PC-3 (cell line): ENCODE measurements around the gene GMDS. TPM values are rescaled to one million over a fixed set of nuclear protein-coding genes. Genes with fewer than 3 reads are reported as not detected.

Experiments used
- ATAC-seq: fragments of 200-7000 bp; cut with Tn5 transposase; 2 replicates; pipeline ENCODE4 v1.9.1; 2020; ENCODE audit warnings: mild to moderate bottlenecking, moderate library complexity
- BruUV-seq: library from RNA; stranded (reverse); fragments of 400-500 nt; replicated peaks from 2 replicates; lab custom pipeline; 2021; lab: Mats Ljungman, UMichigan
- CTCF ChIA-PET: fragments of 300-600 bp; sonication (Branson Sonifier 250); formaldehyde crosslinking; loops from one replicate; lab custom pipeline; 2022; ENCODE audit warnings: antibody characterized with exemption; lab: Charles Lee
- POLR2A ChIA-PET: fragments of 300-600 bp; sonication (Branson Sonifier 250); formaldehyde crosslinking; loops from one replicate; lab custom pipeline; 2022; ENCODE audit warnings: antibody characterized with exemption; ENCODE audit not compliant: unreplicated experiment; lab: Charles Lee
- DNase-seq: peaks from one replicate; pipeline ENCODE4 v3.0.0-alpha.2; 2015
- H2AFZ ChIP-seq: fragments of 300-600 bp; sonication (generic); 2 replicates; pipeline ENCODE4 v1.6.0; 2016; ENCODE audit warnings: antibody characterized with exemption, low read length
- H3F3A ChIP-seq: fragments of 300-600 bp; sonication (generic); one replicate; pipeline ENCODE4 v1.6.0; 2017; ENCODE audit warnings: antibody characterized with exemption, low read length, control low read depth, mild to moderate bottlenecking; ENCODE audit not compliant: unreplicated experiment
- H3K27ac ChIP-seq: fragments of 300-600 bp; sonication (generic); 2 replicates; pipeline ENCODE4 v1.5.1; 2016; ENCODE audit warnings: mild to moderate bottlenecking, low read length
- H3K27me3 ChIP-seq: fragments of 300-600 bp; sonication (generic); 2 replicates; pipeline ENCODE4 v1.6.1; 2016; ENCODE audit warnings: low read length, mixed read lengths
- H3K36me3 ChIP-seq: fragments of 300-600 bp; sonication (generic); 2 replicates; pipeline ENCODE4 v1.6.1; 2016; ENCODE audit warnings: low read depth, mixed run types, low read length, mixed read lengths
- H3K4me1 ChIP-seq: fragments of 300-600 bp; sonication (generic); 2 replicates; pipeline ENCODE4 v1.5.1; 2016; ENCODE audit warnings: low read length; ENCODE audit not compliant: insufficient read depth
- H3K4me2 ChIP-seq: fragments of 300-600 bp; sonication (generic); 2 replicates; pipeline ENCODE4 v1.6.0; 2016; ENCODE audit warnings: low read length
- H3K4me3 ChIP-seq: fragments of 300-600 bp; sonication (generic); 2 replicates; pipeline ENCODE4 v1.5.1; 2016; ENCODE audit warnings: mild to moderate bottlenecking, low read length, mixed read lengths
- H3K79me2 ChIP-seq: fragments of 300-600 bp; sonication (generic); 2 replicates; pipeline ENCODE4 v1.6.1; 2017; ENCODE audit warnings: low read length, mixed read lengths
- H3K9ac ChIP-seq: fragments of 300-600 bp; sonication (generic); 2 replicates; pipeline ENCODE4 v1.6.0; 2016; ENCODE audit warnings: mild to moderate bottlenecking, low read length
- H3K9me2 ChIP-seq: fragments of 300-600 bp; sonication (generic); replicated peaks from 2 replicates; pipeline ENCODE4 v1.6.1; 2016; ENCODE audit warnings: mixed run types, low read length, mixed read lengths
- H3K9me3 ChIP-seq: fragments of 300-600 bp; sonication (generic); 2 replicates; pipeline ENCODE4 v1.6.1; 2016; ENCODE audit warnings: low read length, mixed read lengths
- H4K20me1 ChIP-seq: fragments of 300-600 bp; sonication (generic); 2 replicates; pipeline ENCODE4 v1.6.1; 2016; ENCODE audit warnings: low read length, mixed read lengths
- EZH2 ChIP-seq: fragments of 300-600 bp; sonication (generic); IDR thresholded peaks from one replicate; pipeline ENCODE4 v1.6.1; 2017; ENCODE audit warnings: antibody characterized with exemption, mild to moderate bottlenecking, low read length; ENCODE audit not compliant: unreplicated experiment
- EZH2phosphoT487 ChIP-seq: fragments of 300-600 bp; sonication (generic); IDR thresholded peaks from 2 replicates; pipeline ENCODE4 v1.6.1; 2018; ENCODE audit warnings: mild to moderate bottlenecking, antibody characterized with exemption, low read length, borderline replicate concordance
- intact Hi-C: fragments of 100-400 bp; cut with micrococcal nuclease; formaldehyde crosslinking; loops from 2 replicates; pipeline ENCODE4 v1.9.0; 2023
- total RNA-seq: library from RNA; depleted of rRNA; stranded (reverse); fragments of >200 nt; gene quantifications from 2 replicates; pipeline ENCODE4 v1.2.3, GENCODE V29; 2014
- TF ChIP-seq, protein P1 (sequence below): fragments of 300-600 bp; sonication (generic); conservative IDR thresholded peaks from 2 replicates; pipeline ENCODE4 v1.5.1; 2017; ENCODE audit warnings: antibody characterized with exemption, low read depth, mild to moderate bottlenecking, low read length

The GMDS gene
- total RNA-seq, 1 experiment from 2014 or later, result 18.3 TPM

DNA sequence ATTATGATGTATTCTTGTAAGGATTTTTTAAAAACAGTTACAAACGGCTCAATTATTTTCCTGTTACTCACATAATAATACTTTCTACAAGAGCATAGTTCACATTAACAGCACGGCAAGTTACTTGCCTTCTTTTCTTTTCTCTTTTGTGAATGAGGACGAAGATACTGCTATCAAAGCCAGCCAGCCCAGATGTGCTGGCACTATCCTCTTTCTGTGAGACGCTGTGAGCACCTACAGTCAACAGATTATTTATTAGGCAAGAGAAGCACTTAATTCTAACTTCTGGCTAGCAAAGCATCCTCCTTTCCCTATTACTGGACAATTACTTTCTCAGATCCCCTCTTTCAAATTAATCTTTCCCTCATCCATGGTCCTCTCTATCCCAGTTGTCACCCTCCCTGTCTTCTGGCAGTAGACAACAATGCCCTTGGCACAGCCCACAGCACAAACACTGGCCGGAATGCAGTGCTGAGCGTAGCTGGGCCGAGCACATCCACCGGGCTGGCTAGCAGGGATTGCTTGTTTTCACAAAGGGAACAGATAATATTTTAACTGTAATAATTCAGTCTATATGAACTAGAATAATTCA lies 373.6 kb downstream of the GMDS start:
- no TSS peak for BruUV-seq
- H3K9me2 ChIP-seq, result no peaks in the 10 kb centered on the region
- TF ChIP-seq EZH2phosphoT487 (no peak), EZH2 (no peak)
- TF ChIP-seq, protein P1, sequence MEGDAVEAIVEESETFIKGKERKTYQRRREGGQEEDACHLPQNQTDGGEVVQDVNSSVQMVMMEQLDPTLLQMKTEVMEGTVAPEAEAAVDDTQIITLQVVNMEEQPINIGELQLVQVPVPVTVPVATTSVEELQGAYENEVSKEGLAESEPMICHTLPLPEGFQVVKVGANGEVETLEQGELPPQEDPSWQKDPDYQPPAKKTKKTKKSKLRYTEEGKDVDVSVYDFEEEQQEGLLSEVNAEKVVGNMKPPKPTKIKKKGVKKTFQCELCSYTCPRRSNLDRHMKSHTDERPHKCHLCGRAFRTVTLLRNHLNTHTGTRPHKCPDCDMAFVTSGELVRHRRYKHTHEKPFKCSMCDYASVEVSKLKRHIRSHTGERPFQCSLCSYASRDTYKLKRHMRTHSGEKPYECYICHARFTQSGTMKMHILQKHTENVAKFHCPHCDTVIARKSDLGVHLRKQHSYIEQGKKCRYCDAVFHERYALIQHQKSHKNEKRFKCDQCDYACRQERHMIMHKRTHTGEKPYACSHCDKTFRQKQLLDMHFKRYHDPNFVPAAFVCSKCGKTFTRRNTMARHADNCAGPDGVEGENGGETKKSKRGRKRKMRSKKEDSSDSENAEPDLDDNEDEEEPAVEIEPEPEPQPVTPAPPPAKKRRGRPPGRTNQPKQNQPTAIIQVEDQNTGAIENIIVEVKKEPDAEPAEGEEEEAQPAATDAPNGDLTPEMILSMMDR, result no peak
- H3K27ac ChIP-seq, result no peak overlapping the region
- peaks cover 4% of the 10 kb centered on the region; the same call in 1 of the 2 replicates for H3K4me1 ChIP-seq
- no peak overlapping the region for H3K4me3 ChIP-seq
- ChIA-PET CTCF (no interaction called here), POLR2A (no interaction called here)
- H3K27me3 ChIP-seq, result no peaks in the 10 kb centered on the region
- H3K79me2 ChIP-seq, result no peaks in the 10 kb centered on the region
- H2AFZ ChIP-seq, result no peak overlapping the region
- DNase-seq (no peak), ATAC-seq (no peak)
- H4K20me1 ChIP-seq, result no peaks in the 10 kb centered on the region
- intact Hi-C loops, result no loop called here
- no peak overlapping the region for H3K9ac ChIP-seq
- no peaks in the 10 kb centered on the region for H3K36me3 ChIP-seq
- no peaks in the 10 kb centered on the region for H3K9me3 ChIP-seq
- no peaks in the 10 kb centered on the region for H3F3A ChIP-seq
- H3K4me2 ChIP-seq, result no peak overlapping the region

DNA sequence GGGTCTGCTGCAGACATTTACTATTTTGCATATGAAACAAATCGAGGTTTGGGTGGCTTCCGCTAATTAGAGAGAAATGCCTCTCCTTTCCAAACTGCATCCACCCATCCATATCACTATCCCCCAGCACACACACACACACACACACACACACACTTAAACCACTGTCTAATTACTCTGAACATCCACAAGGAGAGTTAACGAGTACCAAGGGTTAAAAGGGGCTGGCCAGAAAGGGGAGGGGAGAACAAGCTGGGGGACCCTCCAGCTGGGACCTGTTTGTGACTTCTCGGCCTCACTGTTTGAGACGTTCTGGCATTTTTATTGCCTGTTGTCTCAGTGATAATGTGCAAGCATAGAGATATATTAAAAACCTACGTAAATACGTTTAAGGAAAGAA lies 374.5 kb downstream of the GMDS start:
- Histone ChIP-seq H3K9me2 (no peaks in the 10 kb centered on the region), H3K36me3 (no peaks in the 10 kb centered on the region), H3K9ac (no peak overlapping the region), H3K4me1 (peaks cover 4% of the 10 kb centered on the region; the same call in 1 of the 2 replicates), H3K4me2 (no peak overlapping the region), H3K27me3 (no peaks in the 10 kb centered on the region), H2AFZ (no peak overlapping the region), H3K27ac (no peak overlapping the region), H3F3A (no peaks in the 10 kb centered on the region), H3K4me3 (no peak overlapping the region), H3K79me2 (no peaks in the 10 kb centered on the region), H3K9me3 (no peaks in the 10 kb centered on the region), H4K20me1 (no peaks in the 10 kb centered on the region)
- no peak for TF ChIP-seq EZH2phosphoT487
- TF ChIP-seq, protein P1, result no peak
- TF ChIP-seq EZH2, result no peak
- intact Hi-C loops, result no loop called here
- no peak for ATAC-seq
- ChIA-PET POLR2A (no interaction called here), CTCF (no interaction called here)
- no peak for DNase-seq
- no TSS peak for BruUV-seq

DNA sequence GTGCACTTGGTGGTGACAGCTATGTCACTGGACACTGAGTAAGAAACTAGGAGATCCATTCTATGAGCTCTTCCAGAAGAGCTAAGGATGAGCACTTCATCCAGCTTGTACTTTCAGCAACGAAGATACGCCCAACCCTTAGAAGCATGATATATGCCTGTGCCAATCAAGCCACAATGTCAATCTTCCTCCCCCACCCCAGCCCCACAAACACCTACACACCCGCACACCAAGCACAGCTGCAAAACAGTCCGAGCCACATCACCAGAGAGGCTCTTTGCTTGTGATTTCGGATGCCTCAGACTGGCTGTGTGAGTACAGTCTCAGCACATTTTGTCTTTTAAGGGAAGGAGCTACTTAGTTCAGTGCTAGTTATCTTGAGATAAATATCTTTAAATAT lies 375.2 kb downstream of the GMDS start:
- Histone ChIP-seq H3K4me2 (no peak overlapping the region), H3K4me1 (peaks cover 4% of the 10 kb centered on the region; the same call in 1 of the 2 replicates), H3K36me3 (no peaks in the 10 kb centered on the region), H3K79me2 (no peaks in the 10 kb centered on the region), H3K9ac (no peak overlapping the region), H4K20me1 (no peaks in the 10 kb centered on the region), H3K27me3 (no peaks in the 10 kb centered on the region), H3K27ac (no peak overlapping the region), H3F3A (no peaks in the 10 kb centered on the region), H3K9me2 (no peaks in the 10 kb centered on the region), H2AFZ (no peak overlapping the region), H3K9me3 (no peaks in the 10 kb centered on the region), H3K4me3 (no peak overlapping the region)
- intact Hi-C loops, result no loop called here
- ATAC-seq (no peak), DNase-seq (no peak)
- no peak for TF ChIP-seq EZH2
- TF ChIP-seq EZH2phosphoT487, result no peak
- ChIA-PET POLR2A (no interaction called here), CTCF (no interaction called here)
- BruUV-seq, result no TSS peak
